NOMO-1 (cell line): Measurements from ENCODE around the gene CHURC1.

Source experiments
- DNase-seq, 2 experiments: peaks; one replicate each; lab custom pipeline; 2025; ENCODE audit not compliant: unreplicated experiment in 2 of 2; lab: John Stamatoyannopoulos, UW

The CHURC1 gene

DNA sequence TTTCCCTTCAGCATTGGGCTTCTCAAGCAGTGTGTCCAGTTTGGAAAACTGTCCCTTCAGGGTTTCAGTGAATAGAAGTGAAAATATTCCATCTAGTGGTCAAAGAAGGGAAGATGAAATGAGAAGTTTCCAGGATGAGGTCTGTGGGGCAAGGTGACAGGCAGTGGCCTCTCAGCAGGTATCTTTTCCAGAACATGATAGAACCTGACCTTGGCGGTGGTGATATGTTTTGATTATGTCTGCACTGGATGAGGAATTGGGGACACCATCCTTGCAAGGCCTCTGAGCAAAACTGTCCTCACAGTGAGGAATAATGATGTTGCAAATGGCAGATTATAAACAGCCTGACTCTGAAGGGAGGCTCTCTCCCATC lies 23.6 kb downstream of the CHURC1 start:
- DNase-seq = no peak

DNA sequence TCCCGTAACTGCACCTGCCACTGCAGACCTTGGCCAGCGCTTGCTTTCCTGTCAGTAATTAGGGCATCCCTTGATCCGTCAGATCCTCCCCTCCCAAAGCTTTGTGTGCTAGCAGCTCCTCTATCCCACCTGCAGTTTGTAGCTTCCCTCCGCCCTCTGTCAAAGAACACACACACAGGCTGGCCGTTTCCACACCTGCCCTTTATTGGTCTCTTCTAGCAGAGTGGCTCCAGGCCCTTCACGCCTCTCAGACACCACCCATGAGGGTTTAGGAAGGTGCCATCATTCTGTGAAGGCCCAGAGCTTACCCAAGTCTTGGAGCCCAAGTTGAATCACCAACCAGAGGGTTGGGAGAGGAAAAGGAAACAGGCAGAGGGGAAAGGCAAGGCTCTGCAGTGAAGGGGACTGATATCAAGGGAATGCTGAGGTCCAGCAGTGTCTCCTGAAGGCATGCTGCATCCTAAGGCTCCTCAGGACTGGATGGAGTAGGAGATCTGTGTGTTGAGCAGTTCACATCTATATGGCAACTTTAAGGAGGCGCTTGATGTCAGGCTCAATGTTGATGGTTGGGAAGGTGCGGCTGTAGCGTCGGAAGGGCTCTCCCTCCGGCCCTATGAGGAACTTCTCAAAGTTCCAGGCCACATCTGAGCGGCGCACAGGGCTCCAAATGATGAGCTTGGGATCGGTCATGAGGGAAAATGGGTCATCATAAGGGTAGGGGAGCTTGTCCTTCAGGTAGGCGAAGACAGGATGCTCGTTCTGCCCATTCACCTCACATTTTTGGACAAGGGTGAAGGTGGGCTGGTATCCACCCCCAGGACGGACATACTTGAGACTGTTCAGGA lies 24.9 kb downstream of the CHURC1 start:
- DNase-seq = no peak

DNA sequence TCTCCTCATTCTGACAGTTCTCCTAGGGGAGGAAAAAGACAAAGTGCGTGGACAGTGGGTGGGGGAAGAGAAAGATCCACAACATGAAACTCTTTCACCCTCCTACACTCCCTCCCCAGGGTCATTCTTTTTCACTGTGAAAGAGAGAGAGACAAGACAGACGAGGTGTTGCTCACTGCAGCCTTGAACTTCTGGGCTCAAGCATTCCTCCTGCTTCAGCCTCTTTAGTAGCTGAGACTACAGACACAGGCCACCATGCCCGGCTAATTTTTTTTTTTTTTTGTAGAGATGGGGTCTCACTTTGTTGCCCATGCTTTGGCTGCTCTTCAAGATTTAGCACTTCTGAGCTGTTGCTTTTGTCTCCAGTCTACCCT lies 25.5 kb downstream of the CHURC1 start:
- DNase-seq = no peak

DNA sequence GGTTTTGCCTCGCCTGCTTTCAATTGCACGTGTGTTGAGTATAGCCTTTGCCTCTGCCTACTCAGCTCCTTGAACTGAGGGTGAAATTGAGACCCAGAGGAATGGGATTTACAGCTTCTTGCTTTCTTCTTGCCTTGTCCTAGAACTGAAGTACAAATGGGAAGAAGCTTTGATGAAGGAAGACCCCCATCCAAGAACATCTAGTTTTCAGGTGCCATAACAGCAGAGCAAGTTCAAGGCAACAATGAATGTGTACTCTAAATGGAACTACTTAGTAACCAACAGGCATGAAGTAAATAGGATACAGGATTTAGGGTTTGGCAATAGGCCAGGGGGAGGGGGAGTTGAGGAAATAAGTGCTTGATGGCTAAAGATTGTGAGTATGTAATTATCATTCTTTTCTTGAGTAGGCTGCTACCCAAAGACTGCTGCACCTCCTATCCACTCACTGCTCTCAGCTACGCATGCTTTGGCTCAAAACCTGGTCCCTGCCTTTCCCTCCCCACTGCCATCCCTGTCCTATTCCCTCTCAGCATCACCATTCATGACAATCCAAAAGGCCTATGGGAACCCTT lies 26.2 kb downstream of the CHURC1 start:
- DNase-seq = no peak

DNA sequence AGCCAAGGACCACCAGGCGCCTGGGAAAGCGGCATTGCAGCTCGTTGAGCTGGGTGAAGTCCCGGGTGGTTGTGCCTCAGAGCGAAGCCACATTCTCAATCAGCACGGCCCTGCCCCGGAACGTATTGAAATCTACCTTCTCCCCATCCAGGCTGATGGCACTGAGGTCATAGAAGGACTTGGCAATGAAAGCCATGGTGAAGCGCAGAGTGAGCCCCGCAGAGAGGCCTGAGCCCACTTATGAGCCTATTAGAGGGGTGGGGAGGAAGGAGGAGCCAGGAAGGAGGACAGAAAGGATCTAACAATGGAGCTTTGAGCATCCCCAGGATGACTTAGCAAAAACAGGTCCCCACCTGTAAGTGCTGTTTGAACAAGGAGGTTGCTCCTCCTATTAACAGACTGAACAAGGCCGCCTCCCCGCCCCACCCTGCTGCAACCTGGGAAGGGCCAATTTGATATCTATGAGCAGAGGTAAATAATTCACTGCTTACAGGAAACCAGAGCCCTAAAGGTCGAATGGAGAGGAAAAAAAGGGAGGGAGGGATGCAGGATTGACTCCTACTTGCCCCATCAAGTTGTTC lies 28.4 kb downstream of the CHURC1 start, which contains the start of gene GPX2:
GPX2 (minus strand) TSS at position 215 of the 581 bp plus-strand sequence; CDS start at position 196, 19 bp downstream.
- DNase-seq = no peak

DNA sequence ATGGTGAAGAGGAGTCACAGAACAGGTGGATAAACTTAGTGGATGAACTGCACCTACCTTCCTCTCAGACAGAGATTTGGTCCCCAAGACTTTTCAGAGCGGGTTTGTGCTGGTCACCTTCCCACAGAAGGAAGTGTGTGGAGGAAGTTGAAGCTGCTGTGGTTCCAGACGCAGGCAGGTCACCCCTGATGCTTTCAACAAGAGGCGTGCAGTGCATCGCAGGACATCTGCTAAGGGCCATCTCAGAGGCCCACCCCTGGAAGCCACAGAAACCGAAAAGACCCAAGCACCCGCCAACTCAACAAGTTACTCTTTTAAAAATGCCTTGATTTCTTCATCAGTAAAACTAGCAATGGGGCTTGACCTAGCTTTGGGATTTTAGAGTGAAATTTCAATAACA lies 29.3 kb downstream of the CHURC1 start:
- no peak for DNase-seq

DNA sequence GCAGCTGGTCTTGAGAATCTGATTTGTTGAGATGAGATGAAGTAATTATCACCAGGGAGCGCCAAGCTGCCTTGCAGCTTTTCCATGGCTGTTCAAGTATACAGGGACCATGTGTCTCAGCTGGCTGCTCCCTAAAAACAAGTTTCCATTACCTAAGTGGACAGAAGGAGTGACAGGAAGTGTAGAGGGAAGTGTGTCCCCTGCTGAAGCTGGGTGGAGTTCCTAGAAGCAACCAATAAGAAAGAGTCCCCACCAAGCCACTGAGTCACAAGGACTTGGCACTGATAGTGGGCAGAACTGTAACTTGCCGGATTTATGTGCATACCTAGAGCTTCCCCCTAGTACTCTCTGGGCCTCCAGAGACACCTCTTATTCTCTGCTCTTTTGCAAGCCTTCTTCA lies 29.8 kb downstream of the CHURC1 start:
- no peak for DNase-seq

DNA sequence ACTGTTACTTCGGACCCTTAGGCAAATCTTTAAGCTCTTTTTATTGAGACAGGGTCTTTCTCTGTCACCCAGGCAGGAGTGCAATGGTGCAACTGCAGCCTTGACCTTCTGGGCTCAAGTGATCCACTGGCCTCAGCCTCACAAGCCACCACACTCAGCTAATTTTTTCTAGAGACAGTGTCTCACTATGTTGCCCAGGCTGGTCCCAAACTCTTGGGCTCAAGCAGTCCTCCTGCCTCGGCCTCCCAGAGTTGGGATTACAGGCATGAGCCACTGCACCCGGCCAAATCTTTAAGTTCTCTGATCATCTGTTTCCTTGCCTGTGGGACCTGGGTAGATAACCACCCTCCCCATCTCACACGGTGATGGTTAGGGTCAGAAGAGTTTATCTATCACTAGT lies 30.6 kb downstream of the CHURC1 start:
- DNase-seq = no peak

DNA sequence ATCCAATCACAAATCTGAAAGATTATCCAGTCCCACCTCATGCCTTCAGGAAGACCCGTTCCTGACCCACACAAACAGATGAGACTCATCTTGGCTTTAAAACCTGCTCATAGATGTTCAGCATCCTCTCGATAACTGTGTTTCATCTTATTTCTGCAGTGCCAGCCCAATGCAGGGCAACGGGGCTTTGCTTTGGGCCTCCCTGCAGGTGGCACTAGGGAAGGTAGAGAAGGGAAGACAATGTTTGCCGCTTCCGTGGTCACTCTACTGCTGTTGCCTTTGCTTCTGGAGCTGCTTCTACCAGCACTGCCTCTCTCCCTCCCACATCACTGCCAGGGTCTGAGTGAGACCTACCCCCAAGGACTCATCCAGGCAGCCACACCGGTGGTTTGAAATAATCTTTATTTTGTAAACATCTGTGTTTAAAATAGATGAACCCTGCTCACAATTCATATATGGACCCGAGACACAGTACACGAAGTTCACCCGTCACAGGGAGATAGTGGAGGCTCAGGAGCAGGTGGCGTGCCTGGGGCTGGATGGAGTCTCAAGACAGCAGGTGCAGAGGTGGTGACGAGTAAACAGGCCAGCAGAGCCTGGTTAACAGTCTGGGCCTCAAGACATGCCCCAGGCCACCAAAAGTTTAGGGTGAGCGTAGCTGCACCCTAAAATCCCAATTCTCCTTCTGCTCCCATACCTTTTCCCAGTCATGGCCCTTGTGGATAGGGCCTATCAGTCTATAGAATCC lies 31.4 kb downstream of the CHURC1 start:
- DNase-seq = no peak

DNA sequence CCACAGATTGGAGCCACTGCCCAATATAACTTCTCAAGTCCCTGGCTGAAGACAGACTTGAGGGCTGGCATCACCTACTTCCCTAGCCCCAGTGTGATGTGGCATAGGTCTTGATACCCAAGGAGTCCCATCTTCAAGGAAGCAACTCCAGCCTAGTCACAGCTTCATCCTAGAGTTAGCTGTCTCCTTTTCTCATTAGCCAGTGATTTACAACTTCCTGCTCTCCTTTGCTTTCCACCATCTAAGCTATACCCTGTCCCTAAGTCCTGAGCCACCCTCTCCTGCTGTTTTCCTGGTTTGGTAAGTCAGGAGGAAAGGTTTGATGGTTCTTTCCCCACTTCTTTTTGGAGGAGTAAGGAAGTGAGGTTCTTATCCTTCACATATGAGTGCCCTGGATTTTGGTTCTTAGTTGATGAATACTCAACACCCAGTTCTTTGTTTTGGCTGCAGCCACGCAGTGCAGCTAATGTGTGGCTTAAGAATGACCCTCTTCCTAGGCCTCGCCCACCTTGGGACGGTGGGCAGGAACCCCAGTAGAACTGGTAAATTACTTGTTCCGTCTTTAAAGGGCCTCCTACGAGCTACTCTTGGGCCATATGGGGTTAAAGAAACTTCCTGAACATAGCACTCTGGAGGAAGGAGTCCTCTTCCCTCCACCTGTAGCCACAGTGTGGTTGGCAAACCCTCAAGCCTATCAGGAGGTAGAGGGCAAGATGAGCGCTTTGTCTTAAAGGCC lies 32.2 kb downstream of the CHURC1 start:
- DNase-seq = no peak

DNA sequence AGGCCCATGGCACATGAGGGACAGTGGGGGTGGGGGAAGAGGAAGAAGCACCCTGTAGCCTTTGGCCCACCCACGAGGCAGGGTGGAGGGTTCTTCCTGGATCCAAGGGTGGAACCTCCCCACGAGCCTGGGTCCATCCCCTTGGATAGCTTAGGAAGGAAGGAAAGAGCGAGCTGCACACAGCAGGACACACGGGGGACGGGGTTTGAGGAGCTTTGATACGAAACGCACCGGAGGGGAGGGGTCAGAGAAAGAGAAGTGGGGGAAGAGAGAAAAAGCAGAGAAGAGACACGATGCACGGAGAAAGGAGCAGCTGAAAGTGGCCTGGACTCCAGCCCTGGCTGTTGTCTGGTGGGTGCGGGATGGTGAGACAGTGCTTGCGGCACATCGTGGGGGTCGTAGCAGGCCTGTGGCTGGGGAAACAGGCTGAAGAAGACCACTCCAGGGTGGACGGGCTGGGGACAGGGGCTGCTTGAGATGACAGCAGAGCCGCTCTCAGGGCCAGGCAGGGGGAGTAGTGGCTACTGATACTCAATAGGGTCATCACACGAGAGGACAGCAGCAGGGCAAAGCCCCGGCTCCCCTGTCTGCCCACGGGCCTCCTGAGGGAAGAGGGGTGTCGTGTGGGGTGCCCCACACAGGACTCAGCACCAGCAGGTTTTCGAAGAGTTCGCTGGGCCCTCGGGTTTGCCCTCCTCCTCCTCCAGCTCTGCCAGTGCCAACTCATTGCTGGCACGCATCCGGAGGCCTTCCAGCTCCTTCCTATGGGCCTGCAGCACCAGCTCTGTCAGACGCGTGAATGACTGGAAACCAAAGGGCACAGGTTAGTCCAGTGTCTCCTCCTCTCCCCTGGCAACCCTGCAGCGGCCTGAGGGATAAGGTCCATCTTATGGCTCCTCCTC lies 33.7 kb downstream of the CHURC1 start:
- DNase-seq = no peak

DNA sequence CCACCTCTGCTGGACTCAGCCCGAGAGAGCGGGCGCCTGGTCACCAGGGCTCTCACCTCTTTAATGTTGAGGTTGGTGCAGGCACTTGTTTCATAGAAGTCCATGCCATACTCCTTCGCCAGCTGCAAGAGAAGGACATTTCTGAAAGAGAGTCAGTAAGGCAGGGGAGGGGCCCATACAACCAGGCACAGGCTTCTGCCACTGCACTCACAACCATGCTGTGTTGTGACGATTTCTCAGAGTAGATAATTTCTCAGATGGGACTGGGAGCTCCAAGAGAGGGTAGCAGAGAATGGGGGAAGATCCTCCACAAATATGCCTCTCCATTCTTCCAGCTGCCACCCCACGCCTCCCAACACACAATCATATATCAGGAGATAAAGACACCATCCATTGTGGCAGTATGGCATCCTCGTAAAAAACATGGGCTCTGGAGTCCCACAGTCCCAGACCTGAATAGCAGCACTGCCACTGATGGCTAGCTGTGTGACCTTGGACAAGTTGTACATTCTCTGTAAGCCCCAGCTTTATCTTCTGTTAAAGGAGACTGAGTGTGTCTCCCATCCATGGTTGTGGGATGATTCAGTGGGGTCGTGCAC lies 34.5 kb downstream of the CHURC1 start:
- DNase-seq = no peak

DNA sequence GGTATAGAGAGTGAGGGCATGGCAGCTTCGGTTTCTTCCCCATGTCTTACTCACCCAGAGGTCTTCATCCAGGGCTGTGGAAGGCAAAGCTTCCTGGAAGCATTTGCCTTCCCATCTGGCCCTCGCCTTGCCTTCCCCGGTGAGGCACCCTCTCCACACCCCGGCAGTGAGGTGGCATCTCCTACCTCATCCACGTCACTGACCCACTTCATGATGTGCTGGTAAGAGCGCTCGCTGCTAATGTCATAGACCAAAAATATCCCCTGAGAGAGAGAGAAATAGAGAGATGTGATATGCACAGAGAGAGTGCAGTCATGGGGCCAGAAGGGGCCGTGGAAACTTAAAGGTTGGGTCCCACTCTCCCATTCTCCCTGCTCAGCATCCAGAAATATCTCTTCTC lies 36.6 kb downstream of the CHURC1 start:
- no peak for DNase-seq

DNA sequence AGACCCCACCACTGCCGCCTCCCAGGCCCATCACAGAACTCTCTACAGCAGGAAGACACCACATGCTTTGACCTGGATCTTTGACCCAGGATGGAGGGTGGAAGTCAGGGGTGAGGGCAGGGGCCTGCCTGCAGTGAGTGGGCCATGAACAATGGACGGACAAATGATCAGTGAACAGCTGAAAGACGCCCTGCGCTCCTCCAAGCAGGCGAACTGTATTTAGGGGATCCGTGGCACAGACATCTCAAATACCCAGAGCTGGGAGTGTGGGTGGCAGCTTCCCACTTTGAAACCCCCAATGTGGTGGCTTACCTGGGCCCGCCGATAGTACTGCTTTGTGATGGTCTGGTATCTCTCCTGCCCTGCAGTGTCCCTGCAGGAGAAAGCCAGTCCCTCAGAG lies 37.0 kb downstream of the CHURC1 start:
- no peak for DNase-seq

DNA sequence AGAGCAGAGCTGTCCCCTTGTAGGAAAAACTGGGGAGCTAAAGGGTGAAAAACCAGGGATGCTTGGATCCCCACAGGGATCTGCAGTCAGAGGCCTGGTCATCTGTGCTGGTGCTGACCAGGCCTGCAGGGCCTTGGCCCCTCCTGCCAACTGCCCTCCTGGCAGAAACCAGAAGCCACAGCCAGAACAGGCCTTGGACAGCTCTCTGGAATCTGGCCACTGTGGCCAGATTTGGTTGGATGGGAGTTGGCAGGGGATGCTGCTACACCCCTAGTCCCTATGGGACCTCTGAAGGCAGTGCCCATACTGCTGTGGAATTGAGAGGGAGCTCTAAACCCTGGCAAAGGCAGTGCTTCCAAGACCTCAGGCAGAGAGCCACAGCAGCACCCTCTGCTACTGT lies 37.5 kb downstream of the CHURC1 start:
- DNase-seq = no peak

DNA sequence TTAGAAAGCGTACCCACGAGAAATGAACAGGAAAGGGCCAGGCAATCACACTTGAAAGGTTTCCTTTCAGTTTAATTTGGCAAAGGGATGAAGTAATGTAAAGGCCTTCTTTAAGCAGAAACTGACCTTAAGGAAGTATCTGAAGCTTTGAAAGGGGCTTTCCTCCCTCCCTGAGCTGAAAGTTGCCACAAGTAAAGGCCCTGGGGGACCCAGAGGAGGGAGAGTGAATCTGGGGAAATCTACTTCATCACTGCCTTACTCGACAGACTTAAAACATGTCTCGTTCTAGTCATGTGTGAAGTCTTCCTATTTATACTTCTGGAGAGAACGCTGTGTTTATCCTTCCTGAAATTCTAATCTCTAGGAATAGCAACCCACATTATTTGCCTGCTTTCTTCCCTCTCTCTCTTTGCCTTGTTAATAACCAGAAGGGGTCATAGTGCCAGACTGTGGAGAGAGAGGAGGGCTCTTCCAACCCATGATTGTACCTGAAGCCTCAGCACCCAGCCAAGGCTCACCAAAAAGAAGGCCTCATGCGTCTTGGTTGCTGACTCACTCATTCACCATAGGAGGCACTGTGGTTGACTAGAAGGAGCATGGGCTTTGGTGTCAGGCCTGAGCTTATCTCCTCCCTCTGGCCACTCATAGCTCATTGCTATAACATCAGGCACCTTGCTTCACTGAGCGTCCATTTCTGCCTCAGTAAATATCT lies 38.5 kb downstream of the CHURC1 start:
- no peak for DNase-seq

DNA sequence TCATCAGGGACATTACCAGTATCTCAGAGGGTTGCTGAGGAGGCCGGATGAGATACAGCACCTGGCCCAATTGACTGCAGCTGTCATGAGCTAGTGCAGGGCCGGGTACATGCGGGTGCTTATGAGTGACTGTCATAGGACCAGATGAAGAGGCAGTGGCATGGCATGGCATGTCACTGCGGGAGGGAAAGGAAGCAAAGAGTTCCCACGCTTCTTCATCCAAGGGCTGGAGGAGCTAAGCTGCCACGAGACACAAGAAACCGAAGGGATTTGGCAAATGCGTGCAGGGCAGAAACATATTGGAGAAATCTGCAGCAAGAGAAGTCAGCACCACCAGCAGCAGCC lies 39.0 kb downstream of the CHURC1 start:
- no peak for DNase-seq

DNA sequence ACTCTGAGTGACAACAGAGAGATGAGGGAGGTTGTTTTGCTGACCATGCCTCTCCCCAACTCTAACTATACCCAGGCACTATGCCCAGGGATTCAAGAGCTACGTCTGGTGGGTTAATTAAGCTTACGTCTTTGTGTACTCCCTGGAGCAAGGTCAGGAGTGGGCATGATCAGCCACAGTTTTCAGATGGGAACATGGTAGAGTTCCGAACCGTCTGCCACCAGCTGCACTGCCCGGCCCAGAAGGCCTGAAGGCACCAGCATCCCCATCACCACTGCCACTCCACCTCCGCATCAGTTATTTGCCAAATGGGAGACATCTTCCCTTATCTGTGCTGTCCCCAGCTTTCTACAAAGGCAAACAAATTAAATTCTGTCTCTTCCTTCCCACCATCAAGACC lies 39.4 kb downstream of the CHURC1 start:
- no peak for DNase-seq
